ENCODE data around the gene PPP2R5C.

Gene PPP2R5C

GRCh38 chr14:101922866-101923265, 161.4 kb downstream of the PPP2R5C start:
- no peak for FAIRE-seq
- no peak for TF ChIP-seq POLR2A (IDR thresholded peaks at IDR 0.05; ENCODE audit: low read depth, low read length)
- TF ChIP-seq TAF1 (IDR thresholded peaks at IDR 0.05; ENCODE audit: low read depth, low read length) = no peak
- no peak for TF ChIP-seq POU2F2 (IDR thresholded peaks at IDR 0.05; ENCODE audit: low read depth, low read length)
- TF ChIP-seq POLR2AphosphoS5 (IDR thresholded peaks at IDR 0.05; ENCODE audit: low read depth, low read length) = no peak
- TF ChIP-seq SPI1 (IDR thresholded peaks at IDR 0.05; ENCODE audit: low read depth, low read length) = no peak
- TF ChIP-seq PAX5 (IDR thresholded peaks at IDR 0.05; ENCODE audit: insufficient read depth, low read length, severe bottlenecking) = no peak
- DNase-seq (ENCODE audit: insufficient read length, low spot score) = no peak

GRCh38 chr14:101925152-101925551, 163.6 kb downstream of the PPP2R5C start:
- FAIRE-seq = no peak
- DNase-seq (ENCODE audit: insufficient read length, low spot score) = no peak
- TF ChIP-seq PAX5 (IDR thresholded peaks at IDR 0.05; ENCODE audit: insufficient read depth, low read length, severe bottlenecking) (no peak), SPI1 (IDR thresholded peaks at IDR 0.05; ENCODE audit: low read depth, low read length) (no peak), POLR2A (IDR thresholded peaks at IDR 0.05; ENCODE audit: low read depth, low read length) (no peak), POLR2AphosphoS5 (IDR thresholded peaks at IDR 0.05; ENCODE audit: low read depth, low read length) (no peak), TAF1 (IDR thresholded peaks at IDR 0.05; ENCODE audit: low read depth, low read length) (no peak), POU2F2 (IDR thresholded peaks at IDR 0.05; ENCODE audit: low read depth, low read length) (no peak)

GRCh38 chr14:101926085-101926484, 164.6 kb downstream of the PPP2R5C start:
- DNase-seq (ENCODE audit: insufficient read length, low spot score) = no peak
- TF ChIP-seq PAX5 (IDR thresholded peaks at IDR 0.05; ENCODE audit: insufficient read depth, low read length, severe bottlenecking) (no peak), POU2F2 (IDR thresholded peaks at IDR 0.05; ENCODE audit: low read depth, low read length) (no peak), SPI1 (IDR thresholded peaks at IDR 0.05; ENCODE audit: low read depth, low read length) (no peak), TAF1 (IDR thresholded peaks at IDR 0.05; ENCODE audit: low read depth, low read length) (no peak), POLR2A (IDR thresholded peaks at IDR 0.05; ENCODE audit: low read depth, low read length) (no peak), POLR2AphosphoS5 (IDR thresholded peaks at IDR 0.05; ENCODE audit: low read depth, low read length) (no peak)
- FAIRE-seq = no peak

GRCh38 chr14:101926620-101927019, 165.1 kb downstream of the PPP2R5C start:
- DNase-seq (ENCODE audit: insufficient read length, low spot score) (no peak), FAIRE-seq (no peak)
- no peak for TF ChIP-seq SPI1 (IDR thresholded peaks at IDR 0.05; ENCODE audit: low read depth, low read length)
- TF ChIP-seq POLR2A (IDR thresholded peaks at IDR 0.05; ENCODE audit: low read depth, low read length) = no peak
- TF ChIP-seq TAF1 (IDR thresholded peaks at IDR 0.05; ENCODE audit: low read depth, low read length) = no peak
- TF ChIP-seq POLR2AphosphoS5 (IDR thresholded peaks at IDR 0.05; ENCODE audit: low read depth, low read length) = no peak
- no peak for TF ChIP-seq POU2F2 (IDR thresholded peaks at IDR 0.05; ENCODE audit: low read depth, low read length)
- TF ChIP-seq PAX5 (IDR thresholded peaks at IDR 0.05; ENCODE audit: insufficient read depth, low read length, severe bottlenecking) = no peak

- TF ChIP-seq SPI1 (IDR thresholded peaks at IDR 0.05; ENCODE audit: low read depth, low read length) = no peak
- no peak for TF ChIP-seq PAX5 (IDR thresholded peaks at IDR 0.05; ENCODE audit: insufficient read depth, low read length, severe bottlenecking)
- no peak for TF ChIP-seq TAF1 (IDR thresholded peaks at IDR 0.05; ENCODE audit: low read depth, low read length)
- TF ChIP-seq POLR2A (IDR thresholded peaks at IDR 0.05; ENCODE audit: low read depth, low read length) = no peak
- TF ChIP-seq POU2F2 (IDR thresholded peaks at IDR 0.05; ENCODE audit: low read depth, low read length) = no peak
- no peak for TF ChIP-seq POLR2AphosphoS5 (IDR thresholded peaks at IDR 0.05; ENCODE audit: low read depth, low read length)
- DNase-seq (ENCODE audit: insufficient read length, low spot score) = no peak
- no peak for FAIRE-seq
These were observed 166.3 kb downstream of the PPP2R5C start for GRCh38 chr14:101927859-101928258.

- FAIRE-seq (no peak), DNase-seq (ENCODE audit: insufficient read length, low spot score) (no peak)
- TF ChIP-seq POLR2AphosphoS5 (IDR thresholded peaks at IDR 0.05; ENCODE audit: low read depth, low read length) = no peak
- no peak for TF ChIP-seq PAX5 (IDR thresholded peaks at IDR 0.05; ENCODE audit: insufficient read depth, low read length, severe bottlenecking)
- no peak for TF ChIP-seq SPI1 (IDR thresholded peaks at IDR 0.05; ENCODE audit: low read depth, low read length)
- no peak for TF ChIP-seq POU2F2 (IDR thresholded peaks at IDR 0.05; ENCODE audit: low read depth, low read length)
- TF ChIP-seq POLR2A (IDR thresholded peaks at IDR 0.05; ENCODE audit: low read depth, low read length) = no peak
- no peak for TF ChIP-seq TAF1 (IDR thresholded peaks at IDR 0.05; ENCODE audit: low read depth, low read length)
These were observed 166.9 kb downstream of the PPP2R5C start for GRCh38 chr14:101928415-101928841.

GRCh38 chr14:101929096-101929495, 167.6 kb downstream of the PPP2R5C start:
- DNase-seq (ENCODE audit: insufficient read length, low spot score) (no peak), FAIRE-seq (no peak)
- TF ChIP-seq PAX5 (IDR thresholded peaks at IDR 0.05; ENCODE audit: insufficient read depth, low read length, severe bottlenecking) = no peak
- no peak for TF ChIP-seq TAF1 (IDR thresholded peaks at IDR 0.05; ENCODE audit: low read depth, low read length)
- no peak for TF ChIP-seq POLR2A (IDR thresholded peaks at IDR 0.05; ENCODE audit: low read depth, low read length)
- no peak for TF ChIP-seq POLR2AphosphoS5 (IDR thresholded peaks at IDR 0.05; ENCODE audit: low read depth, low read length)
- TF ChIP-seq SPI1 (IDR thresholded peaks at IDR 0.05; ENCODE audit: low read depth, low read length) = no peak
- TF ChIP-seq POU2F2 (IDR thresholded peaks at IDR 0.05; ENCODE audit: low read depth, low read length) = no peak

- TF ChIP-seq POU2F2 (IDR thresholded peaks at IDR 0.05; ENCODE audit: low read depth, low read length) (no peak), TAF1 (IDR thresholded peaks at IDR 0.05; ENCODE audit: low read depth, low read length) (no peak), SPI1 (IDR thresholded peaks at IDR 0.05; ENCODE audit: low read depth, low read length) (no peak), PAX5 (IDR thresholded peaks at IDR 0.05; ENCODE audit: insufficient read depth, low read length, severe bottlenecking) (no peak), POLR2AphosphoS5 (IDR thresholded peaks at IDR 0.05; ENCODE audit: low read depth, low read length) (no peak), POLR2A (IDR thresholded peaks at IDR 0.05; ENCODE audit: low read depth, low read length) (no peak)
- FAIRE-seq (no peak), DNase-seq (ENCODE audit: insufficient read length, low spot score) (no peak)
These were observed 168.4 kb downstream of the PPP2R5C start for GRCh38 chr14:101929946-101930345.

- no peak for TF ChIP-seq SPI1 (IDR thresholded peaks at IDR 0.05; ENCODE audit: low read depth, low read length)
- FAIRE-seq (no peak), DNase-seq (ENCODE audit: insufficient read length, low spot score) (no peak)
These were observed 171.2 kb downstream of the PPP2R5C start for GRCh38 chr14:101932673-101933072.

- FAIRE-seq (no peak), DNase-seq (ENCODE audit: insufficient read length, low spot score) (no peak)
- TF ChIP-seq POLR2A (IDR thresholded peaks at IDR 0.05; ENCODE audit: low read depth, low read length) = no peak
- TF ChIP-seq TAF1 (IDR thresholded peaks at IDR 0.05; ENCODE audit: low read depth, low read length) = no peak
- TF ChIP-seq POU2F2 (IDR thresholded peaks at IDR 0.05; ENCODE audit: low read depth, low read length) = no peak
- no peak for TF ChIP-seq SPI1 (IDR thresholded peaks at IDR 0.05; ENCODE audit: low read depth, low read length)
- no peak for TF ChIP-seq PAX5 (IDR thresholded peaks at IDR 0.05; ENCODE audit: insufficient read depth, low read length, severe bottlenecking)
- TF ChIP-seq POLR2AphosphoS5 (IDR thresholded peaks at IDR 0.05; ENCODE audit: low read depth, low read length) = no peak
These were observed 171.7 kb downstream of the PPP2R5C start for GRCh38 chr14:101933209-101933608.
